ENCODE measurements around the gene DZIP3. TPM values are rescaled to one million over a fixed set of nuclear protein-coding genes. Genes with fewer than 3 reads are reported as not detected.

The DZIP3 gene
- total RNA-seq, 4 donors from 2014 or later, result 6.7 to 14.5 (median 8.7) TPM

DNA sequence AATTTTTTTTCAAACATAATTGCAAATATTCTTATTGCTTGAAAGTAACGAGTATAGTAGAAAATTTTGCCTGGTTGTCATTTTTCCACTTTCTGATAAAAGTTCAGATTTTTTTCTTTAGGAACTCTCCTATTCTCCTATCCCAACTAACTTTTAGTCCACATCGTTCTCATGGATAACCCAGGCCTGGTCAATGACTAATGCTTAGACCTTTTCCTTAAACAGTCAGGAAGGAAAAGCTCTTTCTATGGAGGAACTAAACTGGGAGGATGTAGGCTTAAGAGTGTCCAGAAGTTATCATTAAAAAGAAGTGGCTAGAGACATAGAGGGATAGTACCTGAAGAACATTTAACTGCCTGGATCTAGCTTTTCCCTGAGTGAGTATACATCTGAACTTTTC, 27.0 kb upstream of the DZIP3 start:
- DNase-seq (ENCODE audit: extremely low spot score), result no peak
- TF ChIP-seq POLR2AphosphoS5 (IDR thresholded peaks at IDR 0.05) (no peak), POLR2A (IDR thresholded peaks at IDR 0.05; ENCODE audit: low read depth) (no peak), EP300 (IDR thresholded peaks at IDR 0.05) (no peak)
- TF ChIP-seq, protein P1, sequence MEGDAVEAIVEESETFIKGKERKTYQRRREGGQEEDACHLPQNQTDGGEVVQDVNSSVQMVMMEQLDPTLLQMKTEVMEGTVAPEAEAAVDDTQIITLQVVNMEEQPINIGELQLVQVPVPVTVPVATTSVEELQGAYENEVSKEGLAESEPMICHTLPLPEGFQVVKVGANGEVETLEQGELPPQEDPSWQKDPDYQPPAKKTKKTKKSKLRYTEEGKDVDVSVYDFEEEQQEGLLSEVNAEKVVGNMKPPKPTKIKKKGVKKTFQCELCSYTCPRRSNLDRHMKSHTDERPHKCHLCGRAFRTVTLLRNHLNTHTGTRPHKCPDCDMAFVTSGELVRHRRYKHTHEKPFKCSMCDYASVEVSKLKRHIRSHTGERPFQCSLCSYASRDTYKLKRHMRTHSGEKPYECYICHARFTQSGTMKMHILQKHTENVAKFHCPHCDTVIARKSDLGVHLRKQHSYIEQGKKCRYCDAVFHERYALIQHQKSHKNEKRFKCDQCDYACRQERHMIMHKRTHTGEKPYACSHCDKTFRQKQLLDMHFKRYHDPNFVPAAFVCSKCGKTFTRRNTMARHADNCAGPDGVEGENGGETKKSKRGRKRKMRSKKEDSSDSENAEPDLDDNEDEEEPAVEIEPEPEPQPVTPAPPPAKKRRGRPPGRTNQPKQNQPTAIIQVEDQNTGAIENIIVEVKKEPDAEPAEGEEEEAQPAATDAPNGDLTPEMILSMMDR (IDR thresholded peaks at IDR 0.05), result no peak
- H3K27me3 ChIP-seq, result no peaks in the 10 kb centered on the region
- intact Hi-C loops (cut with DNase I), result no loop called here
- H3K9me3 ChIP-seq, result no peaks in the 10 kb centered on the region
- H3K36me3 ChIP-seq, result peaks cover 0 to 14% (median 0%) of the 10 kb centered on the region in 4 donors
- no peak overlapping the region for H3K27ac ChIP-seq (replicated peaks in 1 of 4)
- no peak overlapping the region for H3K4me3 ChIP-seq
- H3K4me1 ChIP-seq, result no peaks in the 10 kb centered on the region
- 93% methylated on average over 2 of the region's 2 CpGs for WGBS

- no peak overlapping the region for H3K27ac ChIP-seq (replicated peaks in 1 of 4)
- no peaks in the 10 kb centered on the region for H3K4me1 ChIP-seq
- no peaks in the 10 kb centered on the region for H3K27me3 ChIP-seq
- H3K36me3 ChIP-seq, result peaks cover 0 to 10% (median 0%) of the 10 kb centered on the region in 4 donors
- no peak for DNase-seq (ENCODE audit: extremely low spot score)
- no peak overlapping the region for H3K4me3 ChIP-seq
- intact Hi-C loops (cut with DNase I), result no loop called here
- H3K9me3 ChIP-seq, result no peaks in the 10 kb centered on the region
- no peak for TF ChIP-seq EP300 (IDR thresholded peaks at IDR 0.05)
Measured at GRCh38 chr3:108564564-108564963, 25.0 kb upstream of the DZIP3 start.

DNA sequence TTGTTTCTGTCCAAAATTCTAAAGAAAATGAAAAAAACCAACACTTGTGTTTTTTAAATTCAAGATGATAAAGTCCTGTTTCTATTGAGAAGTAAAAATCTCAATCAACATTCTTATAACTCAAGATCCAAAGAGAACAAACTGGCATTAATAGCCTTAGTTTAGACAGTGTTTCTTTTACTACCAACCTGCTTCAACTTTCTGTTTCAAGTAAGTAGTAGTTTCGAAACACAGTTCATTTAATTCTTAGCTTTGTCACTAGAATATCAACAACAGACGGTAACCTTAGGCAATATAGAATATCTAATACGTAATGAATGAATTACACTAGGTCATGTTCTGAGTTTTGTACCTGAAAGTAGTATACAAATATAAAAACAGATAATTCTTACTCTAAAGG, 24.0 kb upstream of the DZIP3 start:
- 96% methylated on average over 3 of the region's 3 CpGs for WGBS
- no peaks in the 10 kb centered on the region for H3K4me1 ChIP-seq
- TF ChIP-seq, protein P1 (IDR thresholded peaks at IDR 0.05), result no peak
- no peak for TF ChIP-seq POLR2A (IDR thresholded peaks at IDR 0.05; ENCODE audit: low read depth)
- TF ChIP-seq EP300 (IDR thresholded peaks at IDR 0.05), result no peak
- no peak for TF ChIP-seq POLR2AphosphoS5 (IDR thresholded peaks at IDR 0.05)
- no peak overlapping the region for H3K4me3 ChIP-seq
- no peaks in the 10 kb centered on the region for H3K9me3 ChIP-seq
- H3K27me3 ChIP-seq, result no peaks in the 10 kb centered on the region
- H3K27ac ChIP-seq (replicated peaks in 1 of 4), result no peak overlapping the region
- peaks cover 0 to 4% (median 0%) of the 10 kb centered on the region in 4 donors for H3K36me3 ChIP-seq
- intact Hi-C loops (cut with DNase I), result no loop called here
- DNase-seq (ENCODE audit: extremely low spot score), result no peak

GRCh38 chr3:108566599-108566998, 22.9 kb upstream of the DZIP3 start:
- TF ChIP-seq POLR2A (IDR thresholded peaks at IDR 0.05; ENCODE audit: low read depth) (no peak), POLR2AphosphoS5 (IDR thresholded peaks at IDR 0.05) (no peak), EP300 (IDR thresholded peaks at IDR 0.05) (no peak)
- TF ChIP-seq, protein P1 (IDR thresholded peaks at IDR 0.05), result no peak
- no peaks in the 10 kb centered on the region for H3K27me3 ChIP-seq
- no peaks in the 10 kb centered on the region for H3K9me3 ChIP-seq
- WGBS, result 100% methylated on average over 1 of the region's 1 CpG
- H3K27ac ChIP-seq (replicated peaks in 1 of 4), result no peak overlapping the region
- no peaks in the 10 kb centered on the region for H3K4me1 ChIP-seq
- H3K4me3 ChIP-seq, result no peak overlapping the region
- DNase-seq (ENCODE audit: extremely low spot score), result no peak
- H3K36me3 ChIP-seq, result peaks cover 0 to under 1% (median 0%) of the 10 kb centered on the region in 4 donors
- intact Hi-C loops (cut with DNase I), result no loop called here

DNA sequence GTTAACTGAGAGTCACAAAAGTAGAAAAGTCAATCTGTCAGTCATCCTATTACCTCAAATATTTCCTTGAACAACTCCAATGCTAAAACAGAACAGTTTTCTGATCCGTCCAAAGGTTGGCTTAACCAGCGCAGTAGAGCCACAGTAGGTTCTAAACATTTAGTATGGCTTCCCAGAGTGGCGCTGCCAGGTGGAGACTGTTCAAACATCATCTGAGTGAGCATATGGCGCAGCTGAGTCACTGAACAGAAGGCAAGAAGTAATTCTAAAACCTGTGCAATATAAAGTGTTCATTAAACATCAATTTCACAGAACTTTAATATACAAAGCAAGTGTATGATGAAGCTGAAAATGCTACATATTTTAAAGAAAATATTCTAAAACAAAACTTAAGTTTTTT, 20.2 kb upstream of the DZIP3 start:
- intact Hi-C loops (cut with DNase I), result no loop called here
- WGBS, result 98% methylated on average over 4 of the region's 4 CpGs
- Histone ChIP-seq H3K36me3 (no peaks in the 10 kb centered on the region), H3K4me3 (no peak overlapping the region), H3K4me1 (no peaks in the 10 kb centered on the region), H3K27ac (replicated peaks in 1 of 4) (no peak overlapping the region), H3K9me3 (no peaks in the 10 kb centered on the region), H3K27me3 (no peaks in the 10 kb centered on the region)
- TF ChIP-seq POLR2A (IDR thresholded peaks at IDR 0.05; ENCODE audit: low read depth), result no peak
- no peak for TF ChIP-seq EP300 (IDR thresholded peaks at IDR 0.05)
- TF ChIP-seq, protein P1 (IDR thresholded peaks at IDR 0.05), result no peak
- TF ChIP-seq POLR2AphosphoS5 (IDR thresholded peaks at IDR 0.05), result no peak
- DNase-seq (ENCODE audit: extremely low spot score), result no peak
